Activated naive CD8-positive, alpha-beta T cell (primary cell): Measurements from ENCODE around the gene ZSCAN4.
A peak's percentile ranks its signal among the peaks of the same experiment; 100 is the strongest.

Experiments
- H3K27ac Mint-ChIP-seq: one replicate; pipeline ENCODE4 v1.8.0; 2021; ENCODE audit warnings: mixed read lengths
- H3K27me3 Mint-ChIP-seq: one replicate; pipeline ENCODE4 v1.8.0; 2021; ENCODE audit warnings: mixed read lengths
- H3K36me3 Mint-ChIP-seq: one replicate; pipeline ENCODE4 v1.8.0; 2021; ENCODE audit warnings: mixed read lengths
- H3K4me1 Mint-ChIP-seq: one replicate; pipeline ENCODE4 v1.8.0; 2021; ENCODE audit warnings: low read depth, mixed read lengths
- H3K4me3 Mint-ChIP-seq: one replicate; pipeline ENCODE4 v1.8.0; 2021; ENCODE audit warnings: mild to moderate bottlenecking, mixed read lengths
- H3K9me3 Mint-ChIP-seq: one replicate; pipeline ENCODE4 v1.8.0; 2021; ENCODE audit warnings: low read depth, mixed read lengths

Gene ZSCAN4

GRCh38 chr19:57668635-57669034 is at the start of gene ZSCAN4:
ZSCAN4 (plus strand) TSS chr19:57668935; CDS start chr19:57676146, 7,211 bp downstream.
- no peak within 1 kb of the TSS for H3K4me3 Mint-ChIP-seq
- peaks cover 6% of the 10 kb centered on the region for H3K4me1 Mint-ChIP-seq
- H3K36me3 Mint-ChIP-seq: peaks cover 5% of the 10 kb centered on the region
- no peak within 1 kb of the TSS for H3K27ac Mint-ChIP-seq
- no peaks in the 10 kb centered on the region for H3K9me3 Mint-ChIP-seq
- H3K27me3 Mint-ChIP-seq: peaks cover 20% of the 10 kb centered on the region

- Mint-ChIP-seq H3K9me3 (peaks cover 34% of the 10 kb centered on the region), H3K36me3 (peaks cover 75% of the 10 kb centered on the region), H3K4me1 (peaks cover 8% of the 10 kb centered on the region), H3K27ac (no peak overlapping the region), H3K27me3 (no peaks in the 10 kb centered on the region), H3K4me3 (no peak overlapping the region)
Measured at GRCh38 chr19:57620673-57621348, 47.9 kb upstream of the ZSCAN4 start.

GRCh38 chr19:57623091-57623490 is 45.6 kb upstream of the ZSCAN4 start:
- H3K27me3 Mint-ChIP-seq: no peaks in the 10 kb centered on the region
- no peak overlapping the region for H3K27ac Mint-ChIP-seq
- H3K4me1 Mint-ChIP-seq: no peaks in the 10 kb centered on the region
- H3K36me3 Mint-ChIP-seq: peaks cover 54% of the 10 kb centered on the region
- no peak overlapping the region for H3K4me3 Mint-ChIP-seq
- H3K9me3 Mint-ChIP-seq: peaks cover 24% of the 10 kb centered on the region

GRCh38 chr19:57632987-57633831 is 35.5 kb upstream of the ZSCAN4 start, which contains the start of gene ZNF211:
ZNF211 (plus strand) TSS chr19:57633168; CDS start chr19:57633347, 179 bp downstream.
- peak within 1 kb of the TSS; percentile 61 for H3K27ac Mint-ChIP-seq
- H3K4me3 Mint-ChIP-seq: peak within 1 kb of the TSS; percentile 90
- peaks cover 27% of the 10 kb centered on the region for H3K4me1 Mint-ChIP-seq
- H3K27me3 Mint-ChIP-seq: no peaks in the 10 kb centered on the region
- H3K9me3 Mint-ChIP-seq: peaks cover 27% of the 10 kb centered on the region
- peaks cover 37% of the 10 kb centered on the region for H3K36me3 Mint-ChIP-seq

- Mint-ChIP-seq H3K27ac (peak overlapping the region; percentile 61), H3K36me3 (peaks cover 42% of the 10 kb centered on the region), H3K4me3 (peak overlapping the region; percentile 90), H3K27me3 (no peaks in the 10 kb centered on the region), H3K4me1 (peaks cover 27% of the 10 kb centered on the region), H3K9me3 (peaks cover 30% of the 10 kb centered on the region)
Measured at GRCh38 chr19:57633832-57634131, 35.0 kb upstream of the ZSCAN4 start.

- Mint-ChIP-seq H3K27ac (no peak overlapping the region), H3K9me3 (peaks cover 40% of the 10 kb centered on the region), H3K4me3 (no peak overlapping the region), H3K4me1 (peaks cover 23% of the 10 kb centered on the region), H3K36me3 (peaks cover 67% of the 10 kb centered on the region), H3K27me3 (no peaks in the 10 kb centered on the region)
Measured at GRCh38 chr19:57637379-57637778, 31.4 kb upstream of the ZSCAN4 start.

GRCh38 chr19:57641715-57642234 is 27.0 kb upstream of the ZSCAN4 start:
- Mint-ChIP-seq H3K27me3 (no peaks in the 10 kb centered on the region), H3K27ac (no peak overlapping the region), H3K36me3 (peaks cover 58% of the 10 kb centered on the region), H3K4me3 (no peak overlapping the region), H3K9me3 (peaks cover 44% of the 10 kb centered on the region), H3K4me1 (no peaks in the 10 kb centered on the region)

- H3K9me3 Mint-ChIP-seq: peaks cover 39% of the 10 kb centered on the region
- no peak overlapping the region for H3K4me3 Mint-ChIP-seq
- H3K36me3 Mint-ChIP-seq: peaks cover 53% of the 10 kb centered on the region
- no peaks in the 10 kb centered on the region for H3K4me1 Mint-ChIP-seq
- H3K27me3 Mint-ChIP-seq: no peaks in the 10 kb centered on the region
- H3K27ac Mint-ChIP-seq: no peak overlapping the region
Measured at GRCh38 chr19:57642396-57643046, 26.2 kb upstream of the ZSCAN4 start.

- no peaks in the 10 kb centered on the region for H3K4me1 Mint-ChIP-seq
- H3K36me3 Mint-ChIP-seq: peaks cover 50% of the 10 kb centered on the region
- H3K4me3 Mint-ChIP-seq: no peak overlapping the region
- peaks cover 37% of the 10 kb centered on the region for H3K9me3 Mint-ChIP-seq
- H3K27ac Mint-ChIP-seq: no peak overlapping the region
- no peaks in the 10 kb centered on the region for H3K27me3 Mint-ChIP-seq
Measured at GRCh38 chr19:57643734-57644133, 25.0 kb upstream of the ZSCAN4 start.

GRCh38 chr19:57648331-57649003 is 20.3 kb upstream of the ZSCAN4 start:
- Mint-ChIP-seq H3K9me3 (peaks cover 38% of the 10 kb centered on the region), H3K4me1 (peaks cover 5% of the 10 kb centered on the region), H3K4me3 (no peak overlapping the region), H3K27ac (no peak overlapping the region), H3K36me3 (peaks cover 32% of the 10 kb centered on the region), H3K27me3 (peaks cover 4% of the 10 kb centered on the region)

GRCh38 chr19:57651654-57651996 is 17.1 kb upstream of the ZSCAN4 start:
- Mint-ChIP-seq H3K27ac (no peak overlapping the region), H3K4me3 (no peak overlapping the region), H3K9me3 (peaks cover 47% of the 10 kb centered on the region), H3K27me3 (peaks cover 23% of the 10 kb centered on the region), H3K36me3 (peaks cover 45% of the 10 kb centered on the region), H3K4me1 (peaks cover 5% of the 10 kb centered on the region)

- H3K9me3 Mint-ChIP-seq: peaks cover 46% of the 10 kb centered on the region
- H3K27ac Mint-ChIP-seq: no peak overlapping the region
- H3K4me3 Mint-ChIP-seq: no peak overlapping the region
- H3K4me1 Mint-ChIP-seq: peaks cover 5% of the 10 kb centered on the region
- H3K27me3 Mint-ChIP-seq: peaks cover 26% of the 10 kb centered on the region
- peaks cover 45% of the 10 kb centered on the region for H3K36me3 Mint-ChIP-seq
Measured at GRCh38 chr19:57653689-57654088, 15.0 kb upstream of the ZSCAN4 start.

GRCh38 chr19:57655443-57655842 is 13.3 kb upstream of the ZSCAN4 start:
- Mint-ChIP-seq H3K27ac (no peak overlapping the region), H3K9me3 (peaks cover 41% of the 10 kb centered on the region), H3K4me1 (peaks cover 5% of the 10 kb centered on the region), H3K4me3 (no peak overlapping the region), H3K27me3 (peaks cover 27% of the 10 kb centered on the region), H3K36me3 (peaks cover 43% of the 10 kb centered on the region)

GRCh38 chr19:57656346-57656745 is 12.4 kb upstream of the ZSCAN4 start:
- Mint-ChIP-seq H3K36me3 (peaks cover 46% of the 10 kb centered on the region), H3K27me3 (peaks cover 34% of the 10 kb centered on the region), H3K27ac (no peak overlapping the region), H3K4me3 (no peak overlapping the region), H3K9me3 (peaks cover 44% of the 10 kb centered on the region), H3K4me1 (peaks cover 3% of the 10 kb centered on the region)
